GM18861 (cell line): ENCODE measurements around the gene BEST3.
"Not testable (repeated sequence)": the region's sequence is repeated elsewhere in the genome, so short reads cannot be mapped to it uniquely, and the experiment has no call there.

Experiments used
- ATAC-seq: cut with Tn5 transposase; IDR thresholded peaks from one replicate; pipeline ENCODE4 v1.9.1; 2021; ENCODE audit not compliant: unreplicated experiment

BEST3 gene

DNA sequence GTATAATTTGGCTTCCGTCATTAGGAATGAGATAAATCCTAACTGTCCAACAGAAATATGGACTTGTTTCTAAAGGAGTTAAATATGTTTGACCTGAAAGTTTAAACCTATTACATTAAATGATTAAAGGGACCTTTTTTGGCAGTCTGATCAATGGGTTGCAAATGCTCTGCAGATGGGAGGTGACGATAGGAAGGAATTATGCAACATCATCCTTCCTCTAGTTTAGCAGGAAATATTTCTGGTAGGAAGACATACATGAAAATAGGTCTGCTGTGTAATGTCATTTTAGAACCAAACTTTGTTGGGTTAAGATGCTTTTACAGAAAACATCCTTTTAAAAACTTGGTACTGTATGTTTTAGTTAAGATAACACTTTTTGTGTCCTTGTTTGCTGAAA lies 91.0 kb downstream of the BEST3 start:
- ATAC-seq = no peak

DNA sequence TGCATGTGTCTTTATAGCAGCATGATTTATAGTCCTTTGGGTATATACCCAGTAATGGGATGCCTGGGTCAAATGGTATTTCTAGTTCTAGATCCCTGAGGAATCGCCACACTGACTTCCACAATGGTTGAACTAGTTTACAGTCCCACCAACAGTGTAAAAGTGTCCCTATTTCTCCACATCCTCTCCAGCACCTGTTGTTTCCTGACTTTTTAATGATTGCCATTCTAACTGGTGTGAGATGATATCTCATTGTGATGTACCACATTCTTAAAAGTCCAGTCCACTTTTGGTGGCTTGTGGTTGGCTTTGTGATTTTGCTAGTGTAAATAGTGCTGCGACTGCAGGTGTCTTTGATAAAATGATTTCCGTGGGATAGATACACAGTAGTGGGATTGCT lies 94.8 kb downstream of the BEST3 start:
- not testable (repeated sequence) for ATAC-seq
